Measurements from ENCODE around the gene CTDSP2.
A peak's percentile ranks its signal among the peaks of the same experiment; 100 is the strongest.
"Not testable (repeated sequence)": the region's sequence is repeated elsewhere in the genome, so short reads cannot be mapped to it uniquely, and the experiment has no call there.

The CTDSP2 gene

GRCh38 chr12:57846577-57847319 lies at the start of gene CTDSP2:
TSS of gene CTDSP2 (minus strand) at chr12:57846729. CDS start at chr12:57846435, 294 bp downstream.
- DNase-seq = peak; percentile 98 to 99 (median 99)

DNA sequence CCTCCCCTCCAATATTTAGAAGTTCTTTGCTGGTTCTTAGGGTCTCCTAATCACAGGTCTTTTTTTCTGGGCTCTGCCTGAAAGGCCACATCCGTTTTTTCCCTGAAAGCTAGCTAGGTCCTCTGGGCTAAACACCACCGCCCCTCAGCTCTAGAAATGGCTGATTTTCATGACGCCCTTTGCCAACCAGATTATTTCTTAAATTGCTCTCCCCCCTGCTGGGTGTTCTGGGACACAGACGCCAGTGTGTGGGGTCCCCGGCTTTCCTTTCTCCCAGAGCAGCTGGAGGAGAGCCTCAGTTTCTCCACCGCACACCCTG lies 49.5 kb upstream of the CTDSP2 start:
- peak in 2 of 3 experiments; percentile 72 to 79 for DNase-seq

GRCh38 chr12:57895389-57896114 lies 49.0 kb upstream of the CTDSP2 start:
- peak in 1 of 3 experiments; percentile 50 for DNase-seq

- peak; percentile 36 to 62 (median 43) for DNase-seq
Observed at GRCh38 chr12:57894399-57895292, 48.1 kb upstream of the CTDSP2 start.

GRCh38 chr12:57893431-57894353 lies 47.2 kb upstream of the CTDSP2 start:
- DNase-seq = peak in 1 of 3 experiments; percentile 23

DNA sequence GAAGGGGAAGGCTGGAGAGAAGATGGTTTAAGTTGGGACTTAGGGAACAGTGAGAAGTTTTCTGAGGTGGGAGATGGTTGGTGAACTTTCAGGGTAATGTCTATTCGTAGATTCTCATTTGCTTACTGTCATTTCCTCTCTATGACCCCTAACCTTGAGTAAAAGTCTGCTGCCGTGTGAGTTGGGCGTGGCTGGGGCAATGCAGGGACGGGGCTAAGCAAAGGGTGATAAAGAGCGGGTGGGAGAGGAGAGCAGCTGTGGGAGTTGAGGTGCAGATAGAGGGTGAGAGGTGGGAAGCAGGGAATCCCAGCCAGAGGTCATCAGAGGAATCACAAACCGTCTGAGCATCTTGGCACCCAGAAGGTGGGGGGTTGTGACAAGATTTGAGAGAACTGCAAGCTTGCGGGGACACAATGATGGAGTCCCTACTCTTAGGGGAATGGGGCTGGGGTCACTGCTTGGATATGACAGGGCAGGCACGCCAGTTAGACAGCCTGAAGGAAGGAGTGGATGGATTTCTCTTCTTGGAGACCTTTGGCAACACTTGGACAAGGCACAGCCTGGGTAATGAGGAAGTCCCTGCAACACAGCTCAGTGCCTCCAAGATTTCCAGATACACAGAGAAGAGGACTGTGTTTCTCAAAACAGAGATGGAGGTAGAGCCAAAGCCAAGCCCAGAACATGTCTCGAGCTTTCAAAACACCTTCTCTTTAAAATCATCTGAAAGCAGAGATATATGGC lies 45.9 kb upstream of the CTDSP2 start:
- no peak for DNase-seq

GRCh38 chr12:57891542-57892228 lies 45.2 kb upstream of the CTDSP2 start:
- DNase-seq = no peak

DNA sequence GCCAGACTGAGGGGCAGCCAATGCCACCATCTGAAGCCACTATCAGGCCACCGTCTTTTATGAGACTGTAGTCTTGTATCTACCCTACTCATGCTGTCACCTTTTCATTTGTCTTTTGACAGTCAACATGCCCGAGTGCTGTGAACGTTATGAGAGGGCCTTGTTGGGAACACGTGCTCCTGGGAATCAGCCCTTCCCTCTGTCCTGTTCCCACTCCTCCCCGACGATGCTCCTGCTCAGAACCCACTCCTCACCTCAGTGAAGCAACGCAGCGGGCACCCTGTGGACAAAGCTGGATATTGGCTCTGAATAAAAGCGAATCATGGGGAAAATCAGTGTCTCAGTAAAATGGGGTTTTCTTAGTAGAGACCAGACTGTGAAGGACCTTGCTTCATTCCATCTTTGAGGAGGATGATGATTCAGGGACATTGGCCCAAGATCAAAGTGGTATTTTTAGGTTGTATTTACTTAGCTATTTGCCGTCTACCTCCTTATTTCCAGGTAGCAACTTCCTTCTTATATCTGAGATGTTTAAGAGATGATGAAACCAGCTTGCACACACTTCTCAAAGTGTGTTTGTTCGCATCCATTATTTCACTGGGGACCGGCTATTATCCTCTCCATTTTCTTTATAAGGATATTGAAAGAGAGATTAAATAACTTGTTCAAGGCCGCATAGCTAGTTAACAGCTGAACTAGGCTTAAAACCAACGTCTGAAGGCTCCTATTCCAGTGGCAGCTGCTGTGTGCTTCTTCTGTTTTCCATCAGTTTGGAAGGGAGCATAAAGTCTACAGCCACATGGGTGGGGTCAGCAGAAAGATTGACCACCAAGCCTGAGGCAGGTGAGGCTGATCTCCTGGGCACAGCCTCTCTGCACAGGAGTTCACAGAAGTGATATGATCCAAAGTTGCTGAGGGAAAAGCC lies 43.9 kb upstream of the CTDSP2 start:
- peak in 2 of 3 experiments; percentile 15 to 52 for DNase-seq

- DNase-seq = peak; percentile 54 to 71 (median 58)
Observed at GRCh38 chr12:57889500-57889989, 43.0 kb upstream of the CTDSP2 start.

- peak; percentile 85 to 99 (median 95) for DNase-seq
Observed at GRCh38 chr12:57888409-57889157, 42.1 kb upstream of the CTDSP2 start.

DNA sequence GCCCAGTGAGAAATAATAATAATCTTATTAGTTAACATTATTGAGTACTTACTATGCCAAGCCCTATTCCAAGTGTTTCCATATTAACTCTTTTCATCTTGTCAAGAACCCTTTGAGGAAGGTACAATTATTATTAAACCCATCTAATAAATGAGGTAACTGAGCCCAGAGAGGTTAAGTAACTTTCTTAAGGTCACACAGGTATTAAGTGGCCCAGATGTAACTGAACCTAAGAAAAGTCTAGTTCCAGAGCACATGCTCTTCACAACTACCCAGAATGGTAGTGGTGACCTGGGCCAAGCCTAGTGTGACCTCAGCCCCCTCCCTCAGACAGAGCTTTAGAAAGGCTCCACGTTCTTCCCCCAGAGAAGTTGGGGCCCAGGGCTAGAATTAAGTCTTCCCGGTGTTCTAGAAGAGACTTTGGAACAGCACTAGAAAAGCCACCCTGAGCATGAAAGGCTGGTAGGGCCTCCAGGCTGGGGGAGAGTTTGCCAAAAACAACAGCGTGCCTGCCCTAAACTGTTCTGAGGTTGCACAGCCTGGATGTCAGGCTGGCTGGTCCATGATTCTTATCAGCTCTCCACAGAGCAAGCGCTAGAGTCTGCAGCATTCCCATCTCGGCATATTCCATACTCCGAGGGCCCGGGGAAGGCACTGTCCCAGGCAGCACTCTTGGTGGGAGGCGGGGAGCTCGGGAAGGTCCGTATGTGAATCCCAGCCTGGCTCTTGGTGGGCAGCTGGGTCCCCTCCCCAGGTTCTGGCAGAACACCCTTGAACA lies 41.3 kb upstream of the CTDSP2 start:
- DNase-seq = peak in 2 of 3 experiments; percentile 42 to 90

DNA sequence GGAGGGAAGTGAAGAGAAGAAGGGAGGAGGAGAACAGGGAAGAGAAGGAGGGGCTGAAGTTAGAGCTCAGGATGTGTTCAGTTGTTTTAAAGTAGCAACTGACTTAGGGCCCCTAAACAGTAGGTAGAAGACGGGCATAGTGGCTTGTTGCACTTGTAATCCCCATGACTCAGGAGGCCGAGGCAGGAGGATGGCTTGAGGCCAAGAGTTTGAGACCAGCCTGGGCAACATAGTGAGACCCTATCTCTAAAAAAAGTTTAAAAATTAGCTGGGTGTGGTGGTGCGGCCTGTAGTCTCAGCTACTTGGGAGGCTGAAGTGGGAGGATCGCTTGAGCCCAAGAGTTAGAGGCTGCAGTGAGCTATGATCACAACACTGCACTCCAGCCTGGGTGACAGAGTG lies 40.4 kb upstream of the CTDSP2 start:
- not testable (repeated sequence) for DNase-seq

DNA sequence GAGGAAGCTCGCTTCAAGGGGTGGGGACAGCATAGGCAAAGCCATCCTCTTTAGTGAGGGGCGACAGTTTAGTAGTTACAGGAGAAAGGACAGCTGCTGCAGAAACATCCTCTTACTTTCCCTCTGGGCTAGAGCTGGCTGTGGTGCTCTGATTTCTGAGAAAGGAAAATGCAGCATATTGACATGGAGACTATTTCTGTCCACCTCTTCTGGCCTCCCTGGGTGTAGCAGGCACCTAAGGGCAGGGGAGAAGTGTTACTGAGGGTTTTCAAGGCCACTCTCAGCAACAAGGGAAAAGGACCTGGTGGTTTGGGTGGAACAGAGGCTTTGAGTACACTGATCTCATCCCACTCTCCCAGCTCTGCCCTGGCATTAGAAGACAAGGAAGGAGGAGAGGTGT lies 40.0 kb upstream of the CTDSP2 start:
- peak; percentile 22 to 57 (median 37) for DNase-seq

- DNase-seq = no peak
Observed at GRCh38 chr12:57885207-57885606, 38.7 kb upstream of the CTDSP2 start.

- no peak for DNase-seq
Observed at GRCh38 chr12:57883700-57884099, 37.2 kb upstream of the CTDSP2 start.

- no peak for DNase-seq
Observed at GRCh38 chr12:57883057-57883456, 36.5 kb upstream of the CTDSP2 start.

GRCh38 chr12:57882575-57882974 lies 36.0 kb upstream of the CTDSP2 start:
- no peak for DNase-seq

DNA sequence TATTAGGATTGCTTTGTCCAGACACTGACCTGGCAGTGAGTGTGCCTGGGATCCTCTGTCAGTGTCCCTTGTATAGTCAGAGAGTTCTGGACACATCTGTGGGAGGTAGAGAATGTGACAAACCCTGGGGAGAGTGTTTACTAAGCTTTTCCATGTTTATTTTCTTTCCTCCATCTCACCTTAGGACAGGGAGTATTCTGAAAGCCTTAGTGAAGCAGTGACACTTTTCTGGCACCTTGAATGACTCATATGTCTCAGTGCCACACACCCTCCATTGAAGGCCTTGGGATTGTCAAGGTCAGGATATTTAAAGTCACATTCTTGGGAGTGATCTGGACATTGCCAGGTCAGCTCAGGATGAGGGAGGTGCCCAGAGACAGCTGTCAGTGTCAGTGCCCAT lies 34.9 kb upstream of the CTDSP2 start:
- DNase-seq = no peak
